ENCODE measurements around the gene SLC7A6OS.

The SLC7A6OS gene

DNA sequence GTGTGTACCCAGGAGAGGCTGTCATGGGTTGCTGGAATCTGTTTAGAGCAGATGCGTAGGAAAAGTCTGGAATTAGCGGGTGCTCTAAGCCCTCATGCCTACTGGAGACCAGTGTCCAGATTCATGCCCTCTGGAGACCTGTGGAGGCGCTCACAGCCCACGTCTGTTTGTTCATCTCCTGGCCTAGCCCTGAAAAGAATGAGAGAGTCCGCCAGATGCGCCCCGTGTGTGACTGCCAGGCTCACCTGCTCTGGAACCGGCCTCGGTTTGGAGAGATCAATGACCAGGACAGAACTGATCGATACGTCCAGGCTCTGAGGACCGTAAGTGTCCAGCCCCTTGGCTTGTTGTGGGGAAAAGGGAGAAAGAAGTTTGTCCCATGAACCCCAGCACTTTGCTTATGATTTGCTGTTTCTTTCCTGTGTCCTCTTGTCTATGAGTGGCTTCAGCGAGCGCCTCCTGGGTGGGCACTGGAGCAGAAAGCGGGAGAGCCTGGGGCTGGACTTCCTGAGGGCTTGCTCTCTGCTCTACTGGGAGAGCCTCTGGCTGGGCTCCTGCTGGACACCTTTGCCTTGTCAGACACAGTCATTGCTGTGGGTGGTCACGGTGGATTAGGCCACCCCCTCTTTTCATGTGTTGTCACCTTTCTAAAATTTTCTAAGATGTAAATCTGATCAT lies 35.4 kb upstream of the SLC7A6OS start:
- no peak overlapping the region for H3K4me3 ChIP-seq (ENCODE audit: low read depth, low read length)
- no peak for DNase-seq (ENCODE audit: low read depth, low spot score)
- ChIA-PET CTCF (interaction anchor here (2.1 kb wide), 1 partner anchor 17 kb away, joined by 8 read pairs; no protein-coding TSS in a partner anchor), POLR2A (no interaction called here)
- TF ChIP-seq, protein P1, sequence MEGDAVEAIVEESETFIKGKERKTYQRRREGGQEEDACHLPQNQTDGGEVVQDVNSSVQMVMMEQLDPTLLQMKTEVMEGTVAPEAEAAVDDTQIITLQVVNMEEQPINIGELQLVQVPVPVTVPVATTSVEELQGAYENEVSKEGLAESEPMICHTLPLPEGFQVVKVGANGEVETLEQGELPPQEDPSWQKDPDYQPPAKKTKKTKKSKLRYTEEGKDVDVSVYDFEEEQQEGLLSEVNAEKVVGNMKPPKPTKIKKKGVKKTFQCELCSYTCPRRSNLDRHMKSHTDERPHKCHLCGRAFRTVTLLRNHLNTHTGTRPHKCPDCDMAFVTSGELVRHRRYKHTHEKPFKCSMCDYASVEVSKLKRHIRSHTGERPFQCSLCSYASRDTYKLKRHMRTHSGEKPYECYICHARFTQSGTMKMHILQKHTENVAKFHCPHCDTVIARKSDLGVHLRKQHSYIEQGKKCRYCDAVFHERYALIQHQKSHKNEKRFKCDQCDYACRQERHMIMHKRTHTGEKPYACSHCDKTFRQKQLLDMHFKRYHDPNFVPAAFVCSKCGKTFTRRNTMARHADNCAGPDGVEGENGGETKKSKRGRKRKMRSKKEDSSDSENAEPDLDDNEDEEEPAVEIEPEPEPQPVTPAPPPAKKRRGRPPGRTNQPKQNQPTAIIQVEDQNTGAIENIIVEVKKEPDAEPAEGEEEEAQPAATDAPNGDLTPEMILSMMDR (IDR thresholded peaks at IDR 0.05; ENCODE audit: insufficient read depth, low read length, missing control alignments), result no peak

DNA sequence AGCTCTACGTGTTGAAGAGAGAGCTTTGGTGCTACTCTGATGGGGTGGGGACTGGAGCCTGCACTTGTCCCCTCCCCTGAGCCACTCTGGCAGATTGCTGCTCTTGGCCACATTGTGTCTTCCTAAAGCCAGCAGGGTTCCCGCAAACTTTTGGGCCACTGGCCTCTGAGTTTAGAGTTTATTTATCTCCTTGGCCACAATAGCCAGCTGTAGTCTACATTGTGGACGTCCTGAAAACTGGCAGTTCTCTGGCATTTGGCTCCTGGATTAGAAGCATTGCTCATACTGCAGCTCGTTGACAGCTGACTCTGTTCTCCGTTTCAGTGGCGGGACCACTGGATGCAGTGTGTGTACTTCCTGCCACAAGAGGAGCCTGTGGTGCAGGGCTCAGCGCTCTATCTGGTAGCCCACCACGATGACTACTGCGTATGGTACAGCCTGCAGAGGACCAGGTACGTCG lies 34.6 kb upstream of the SLC7A6OS start:
- DNase-seq (ENCODE audit: low read depth, low spot score), result no peak
- TF ChIP-seq, protein P1 (IDR thresholded peaks at IDR 0.05; ENCODE audit: insufficient read depth, low read length, missing control alignments), result no peak
- H3K4me3 ChIP-seq (ENCODE audit: low read depth, low read length), result no peak overlapping the region
- ChIA-PET CTCF (interaction anchor here (2.1 kb wide), 1 partner anchor 16 kb away, joined by 8 read pairs; no protein-coding TSS in a partner anchor), POLR2A (no interaction called here)

DNA sequence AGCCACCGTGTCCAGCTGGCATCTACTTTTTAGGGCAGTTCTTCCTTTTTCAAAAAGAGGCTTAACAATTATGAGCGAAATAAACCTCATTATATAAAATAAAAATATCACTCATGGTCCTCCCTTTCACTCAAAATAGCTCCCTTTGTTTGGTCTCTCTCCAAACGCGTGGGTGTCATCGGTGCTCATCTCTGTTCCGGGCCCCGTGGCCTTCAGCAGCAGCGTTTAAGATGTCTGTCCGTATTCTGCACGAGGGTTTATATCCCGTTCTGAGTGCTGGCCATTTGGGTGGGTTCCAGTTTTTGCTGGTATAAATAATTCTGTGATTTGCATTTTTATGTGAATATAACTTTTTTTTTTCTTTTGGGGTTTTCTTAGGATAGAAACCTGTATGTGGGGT lies 33.5 kb upstream of the SLC7A6OS start:
- TF ChIP-seq, protein P1 (IDR thresholded peaks at IDR 0.05; ENCODE audit: insufficient read depth, low read length, missing control alignments), result no peak
- DNase-seq (ENCODE audit: low read depth, low spot score), result no peak
- CTCF ChIA-PET, result interaction anchor here (1.0 to 2.1 kb wide), 3 partner anchors 12 to 67 kb away, joined by 3 to 8 read pairs (median 4); no protein-coding TSS in a partner anchor
- POLR2A ChIA-PET, result no interaction called here
- no peak overlapping the region for H3K4me3 ChIP-seq (ENCODE audit: low read depth, low read length)

DNA sequence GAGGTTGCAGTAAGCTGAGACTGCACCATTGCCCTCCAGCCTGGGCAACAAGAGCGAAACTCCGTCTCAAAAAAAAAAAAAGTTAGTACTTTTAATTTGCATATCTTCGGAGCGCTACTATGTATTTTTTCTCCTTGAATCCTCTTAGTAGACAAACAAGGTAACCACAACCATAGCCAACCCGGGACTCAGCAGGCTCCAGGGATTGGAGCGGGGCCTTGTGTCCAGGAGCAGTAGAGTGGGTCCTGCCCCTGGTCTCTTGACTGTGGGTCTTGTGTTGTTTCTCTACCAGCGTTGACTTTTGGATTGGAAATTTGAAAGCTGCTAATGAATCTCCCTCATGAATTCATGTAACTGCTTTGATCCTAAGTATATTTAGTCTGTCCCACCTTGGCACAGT lies 32.4 kb upstream of the SLC7A6OS start:
- ChIA-PET POLR2A (no interaction called here), CTCF (interaction anchor here (0.7 to 1.4 kb wide), 3 partner anchors 13 to 81 kb away, joined by 3 to 5 read pairs (median 3); no protein-coding TSS in a partner anchor)
- TF ChIP-seq, protein P1 (IDR thresholded peaks at IDR 0.05; ENCODE audit: insufficient read depth, low read length, missing control alignments), result no peak
- no peak overlapping the region for H3K4me3 ChIP-seq (ENCODE audit: low read depth, low read length)
- no peak for DNase-seq (ENCODE audit: low read depth, low spot score)

DNA sequence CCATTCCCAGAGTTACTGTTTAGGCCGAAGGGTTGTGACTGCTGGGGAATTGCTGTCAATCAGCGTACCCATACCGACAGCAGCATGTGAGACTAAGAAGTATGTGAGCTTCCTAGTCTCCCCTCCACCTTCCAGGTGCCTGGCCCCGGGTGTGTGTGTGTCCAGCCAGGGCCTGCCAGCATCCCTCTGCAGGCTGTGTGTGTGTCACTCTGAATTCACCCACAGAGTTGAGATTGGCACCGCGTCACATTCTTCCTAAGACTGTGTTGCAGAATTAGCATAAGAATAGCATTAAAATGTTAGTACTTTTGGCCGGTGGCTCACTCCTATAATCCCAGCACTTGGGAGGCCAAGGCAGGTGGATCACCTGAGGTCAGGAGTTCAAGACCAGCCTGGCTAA lies 31.9 kb upstream of the SLC7A6OS start:
- POLR2A ChIA-PET, result no interaction called here
- no peak overlapping the region for H3K4me3 ChIP-seq (ENCODE audit: low read depth, low read length)
- no peak for DNase-seq (ENCODE audit: low read depth, low spot score)
- CTCF ChIA-PET, result interaction anchor here (0.7 to 1.4 kb wide), 3 partner anchors 13 to 81 kb away, joined by 3 to 5 read pairs (median 3); no protein-coding TSS in a partner anchor
- TF ChIP-seq, protein P1 (IDR thresholded peaks at IDR 0.05; ENCODE audit: insufficient read depth, low read length, missing control alignments), result no peak

DNA sequence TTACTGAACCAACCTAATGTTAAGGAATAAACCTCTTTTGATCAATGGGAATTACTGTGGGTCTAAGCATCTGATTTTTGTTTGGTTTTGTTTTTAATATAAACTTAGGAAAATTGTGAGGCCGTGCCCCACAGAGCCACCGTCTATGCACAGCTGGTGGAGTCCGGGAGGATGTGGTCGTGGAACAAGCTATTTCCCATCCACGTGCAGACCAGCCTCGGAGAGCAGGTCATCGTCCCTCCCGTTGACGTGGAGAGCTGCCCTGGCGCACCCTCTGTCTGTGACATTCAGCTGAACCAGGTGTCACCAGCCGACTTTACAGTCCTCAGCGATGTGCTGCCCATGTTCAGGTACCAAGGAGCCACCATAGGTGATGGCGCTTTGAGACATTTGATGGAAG lies 28.5 kb upstream of the SLC7A6OS start:
- CTCF ChIA-PET, result interaction anchor here (0.7 to 2.9 kb wide), 5 partner anchors 10 to 99 kb away, joined by 3 to 17 read pairs (median 4); partner anchors contain the start of gene SLC7A6
- no peak overlapping the region for H3K4me3 ChIP-seq (ENCODE audit: low read depth, low read length)
- no peak for DNase-seq (ENCODE audit: low read depth, low spot score)
- POLR2A ChIA-PET, result no interaction called here
- TF ChIP-seq, protein P1 (IDR thresholded peaks at IDR 0.05; ENCODE audit: insufficient read depth, low read length, missing control alignments), result no peak

All from AG04449 (cell line).